ENCODE measurements around the gene NR1H4.
A peak's percentile ranks its signal among the peaks of the same experiment; 100 is the strongest.

NR1H4 gene

GRCh38 chr12:100437038-100437841 lies 36.4 kb upstream of the NR1H4 start:
- no peak for DNase-seq (ENCODE audit: low read depth, low spot score)
- Histone ChIP-seq H3K9me3 (ENCODE audit: insufficient read depth, low read length) (no peaks in the 10 kb centered on the region), H3K9ac (ENCODE audit: insufficient read length, low read depth) (no peak overlapping the region), H3K27me3 (ENCODE audit: insufficient read depth, insufficient read length) (no peaks in the 10 kb centered on the region), H3K4me1 (ENCODE audit: insufficient read depth, insufficient read length) (no peaks in the 10 kb centered on the region), H3K4me3 (ENCODE audit: insufficient read length, low read depth) (no peak overlapping the region), H3K36me3 (ENCODE audit: insufficient read depth, insufficient read length, low read length) (no peaks in the 10 kb centered on the region)
- TF ChIP-seq SUZ12 (IDR thresholded peaks at IDR 0.05; ENCODE audit: extremely low read depth, insufficient read depth, insufficient read length) (no peak), ZNF274 (IDR thresholded peaks at IDR 0.05; ENCODE audit: low read depth, low read length) (no peak), YY1 (IDR thresholded peaks at IDR 0.05; ENCODE audit: insufficient read depth, insufficient read length) (no peak)

GRCh38 chr12:100439797-100440196 lies 33.9 kb upstream of the NR1H4 start:
- DNase-seq (ENCODE audit: low read depth, low spot score), result no peak
- H3K4me3 ChIP-seq (ENCODE audit: insufficient read length, low read depth), result no peak overlapping the region
- H3K9me3 ChIP-seq (ENCODE audit: insufficient read depth, low read length), result no peaks in the 10 kb centered on the region
- H3K27me3 ChIP-seq (ENCODE audit: insufficient read depth, insufficient read length), result no peaks in the 10 kb centered on the region
- H3K9ac ChIP-seq (ENCODE audit: insufficient read length, low read depth), result no peak overlapping the region
- no peaks in the 10 kb centered on the region for H3K36me3 ChIP-seq (ENCODE audit: insufficient read depth, insufficient read length, low read length)
- TF ChIP-seq SUZ12 (IDR thresholded peaks at IDR 0.05; ENCODE audit: extremely low read depth, insufficient read depth, insufficient read length), result no peak
- TF ChIP-seq ZNF274 (IDR thresholded peaks at IDR 0.05; ENCODE audit: low read depth, low read length), result no peak
- TF ChIP-seq YY1 (IDR thresholded peaks at IDR 0.05; ENCODE audit: insufficient read depth, insufficient read length), result no peak
- no peaks in the 10 kb centered on the region for H3K4me1 ChIP-seq (ENCODE audit: insufficient read depth, insufficient read length)

GRCh38 chr12:100442403-100442802 lies 31.3 kb upstream of the NR1H4 start:
- H3K36me3 ChIP-seq (ENCODE audit: insufficient read depth, insufficient read length, low read length), result no peaks in the 10 kb centered on the region
- no peaks in the 10 kb centered on the region for H3K4me1 ChIP-seq (ENCODE audit: insufficient read depth, insufficient read length)
- H3K9me3 ChIP-seq (ENCODE audit: insufficient read depth, low read length), result no peaks in the 10 kb centered on the region
- H3K27me3 ChIP-seq (ENCODE audit: insufficient read depth, insufficient read length), result no peaks in the 10 kb centered on the region
- no peak overlapping the region for H3K9ac ChIP-seq (ENCODE audit: insufficient read length, low read depth)
- no peak for TF ChIP-seq YY1 (IDR thresholded peaks at IDR 0.05; ENCODE audit: insufficient read depth, insufficient read length)
- no peak for TF ChIP-seq ZNF274 (IDR thresholded peaks at IDR 0.05; ENCODE audit: low read depth, low read length)
- TF ChIP-seq SUZ12 (IDR thresholded peaks at IDR 0.05; ENCODE audit: extremely low read depth, insufficient read depth, insufficient read length), result no peak
- no peak overlapping the region for H3K4me3 ChIP-seq (ENCODE audit: insufficient read length, low read depth)
- DNase-seq (ENCODE audit: low read depth, low spot score), result no peak

GRCh38 chr12:100443434-100443833 lies 30.2 kb upstream of the NR1H4 start:
- H3K4me1 ChIP-seq (ENCODE audit: insufficient read depth, insufficient read length), result no peaks in the 10 kb centered on the region
- TF ChIP-seq SUZ12 (IDR thresholded peaks at IDR 0.05; ENCODE audit: extremely low read depth, insufficient read depth, insufficient read length), result no peak
- no peak for TF ChIP-seq YY1 (IDR thresholded peaks at IDR 0.05; ENCODE audit: insufficient read depth, insufficient read length)
- TF ChIP-seq ZNF274 (IDR thresholded peaks at IDR 0.05; ENCODE audit: low read depth, low read length), result no peak

GRCh38 chr12:100445081-100445481 lies 28.6 kb upstream of the NR1H4 start:
- H3K4me1 ChIP-seq (ENCODE audit: insufficient read depth, insufficient read length), result no peaks in the 10 kb centered on the region
- H3K9ac ChIP-seq (ENCODE audit: insufficient read length, low read depth), result no peak overlapping the region
- no peak overlapping the region for H3K4me3 ChIP-seq (ENCODE audit: insufficient read length, low read depth)
- no peaks in the 10 kb centered on the region for H3K27me3 ChIP-seq (ENCODE audit: insufficient read depth, insufficient read length)
- TF ChIP-seq SUZ12 (IDR thresholded peaks at IDR 0.05; ENCODE audit: extremely low read depth, insufficient read depth, insufficient read length) (no peak), ZNF274 (IDR thresholded peaks at IDR 0.05; ENCODE audit: low read depth, low read length) (no peak), YY1 (IDR thresholded peaks at IDR 0.05; ENCODE audit: insufficient read depth, insufficient read length) (no peak)
- no peaks in the 10 kb centered on the region for H3K9me3 ChIP-seq (ENCODE audit: insufficient read depth, low read length)
- DNase-seq (ENCODE audit: low read depth, low spot score), result no peak
- no peaks in the 10 kb centered on the region for H3K36me3 ChIP-seq (ENCODE audit: insufficient read depth, insufficient read length, low read length)

More at GRCh38 chr12:100443434-100443833, 30.2 kb upstream of the NR1H4 start:
- H3K27me3 ChIP-seq (ENCODE audit: insufficient read depth, insufficient read length), result no peaks in the 10 kb centered on the region
- H3K4me3 ChIP-seq (ENCODE audit: insufficient read length, low read depth), result no peak overlapping the region
- H3K9ac ChIP-seq (ENCODE audit: insufficient read length, low read depth), result no peak overlapping the region
- no peaks in the 10 kb centered on the region for H3K9me3 ChIP-seq (ENCODE audit: insufficient read depth, low read length)
- H3K36me3 ChIP-seq (ENCODE audit: insufficient read depth, insufficient read length, low read length), result no peaks in the 10 kb centered on the region
- DNase-seq (ENCODE audit: low read depth, low spot score), result no peak

- Histone ChIP-seq H3K27me3 (ENCODE audit: insufficient read depth, insufficient read length) (no peaks in the 10 kb centered on the region), H3K9ac (ENCODE audit: insufficient read length, low read depth) (no peak overlapping the region), H3K9me3 (ENCODE audit: insufficient read depth, low read length) (no peaks in the 10 kb centered on the region), H3K4me3 (ENCODE audit: insufficient read length, low read depth) (no peak overlapping the region), H3K4me1 (ENCODE audit: insufficient read depth, insufficient read length) (no peaks in the 10 kb centered on the region), H3K36me3 (ENCODE audit: insufficient read depth, insufficient read length, low read length) (no peaks in the 10 kb centered on the region)
- DNase-seq (ENCODE audit: low read depth, low spot score), result peak; percentile 11
- no peak for TF ChIP-seq SUZ12 (IDR thresholded peaks at IDR 0.05; ENCODE audit: extremely low read depth, insufficient read depth, insufficient read length)
- TF ChIP-seq YY1 (IDR thresholded peaks at IDR 0.05; ENCODE audit: insufficient read depth, insufficient read length), result no peak
- TF ChIP-seq ZNF274 (IDR thresholded peaks at IDR 0.05; ENCODE audit: low read depth, low read length), result no peak
Measured at GRCh38 chr12:100447381-100447780, 26.3 kb upstream of the NR1H4 start.

- Histone ChIP-seq H3K27me3 (ENCODE audit: insufficient read depth, insufficient read length) (no peaks in the 10 kb centered on the region), H3K4me3 (ENCODE audit: insufficient read length, low read depth) (no peak overlapping the region), H3K9ac (ENCODE audit: insufficient read length, low read depth) (no peak overlapping the region), H3K9me3 (ENCODE audit: insufficient read depth, low read length) (no peaks in the 10 kb centered on the region), H3K36me3 (ENCODE audit: insufficient read depth, insufficient read length, low read length) (no peaks in the 10 kb centered on the region), H3K4me1 (ENCODE audit: insufficient read depth, insufficient read length) (no peaks in the 10 kb centered on the region)
- no peak for DNase-seq (ENCODE audit: low read depth, low spot score)
- TF ChIP-seq SUZ12 (IDR thresholded peaks at IDR 0.05; ENCODE audit: extremely low read depth, insufficient read depth, insufficient read length), result no peak
- TF ChIP-seq ZNF274 (IDR thresholded peaks at IDR 0.05; ENCODE audit: low read depth, low read length), result no peak
- TF ChIP-seq YY1 (IDR thresholded peaks at IDR 0.05; ENCODE audit: insufficient read depth, insufficient read length), result no peak
Measured at GRCh38 chr12:100448656-100449055, 25.0 kb upstream of the NR1H4 start.
